ENCODE measurements around the gene FAM162B.

Gene FAM162B

GRCh38 chr6:116772450-116772849 lies 6.9 kb upstream of the FAM162B start:
- TF ChIP-seq PAX5 (IDR thresholded peaks at IDR 0.05; ENCODE audit: insufficient read depth, low read length, severe bottlenecking) (no peak), POLR2AphosphoS5 (IDR thresholded peaks at IDR 0.05; ENCODE audit: low read depth, low read length) (no peak), SPI1 (IDR thresholded peaks at IDR 0.05; ENCODE audit: low read depth, low read length) (no peak), POLR2A (IDR thresholded peaks at IDR 0.05; ENCODE audit: low read depth, low read length) (no peak), POU2F2 (IDR thresholded peaks at IDR 0.05; ENCODE audit: low read depth, low read length) (no peak), TAF1 (IDR thresholded peaks at IDR 0.05; ENCODE audit: low read depth, low read length) (no peak)
- no peak for DNase-seq (ENCODE audit: insufficient read length, low spot score)
- FAIRE-seq = no peak

- FAIRE-seq = no peak
- DNase-seq (ENCODE audit: insufficient read length, low spot score) = no peak
- no peak for TF ChIP-seq SPI1 (IDR thresholded peaks at IDR 0.05; ENCODE audit: low read depth, low read length)
- no peak for TF ChIP-seq POLR2A (IDR thresholded peaks at IDR 0.05; ENCODE audit: low read depth, low read length)
- no peak for TF ChIP-seq PAX5 (IDR thresholded peaks at IDR 0.05; ENCODE audit: insufficient read depth, low read length, severe bottlenecking)
- TF ChIP-seq POU2F2 (IDR thresholded peaks at IDR 0.05; ENCODE audit: low read depth, low read length) = no peak
- no peak for TF ChIP-seq TAF1 (IDR thresholded peaks at IDR 0.05; ENCODE audit: low read depth, low read length)
- no peak for TF ChIP-seq POLR2AphosphoS5 (IDR thresholded peaks at IDR 0.05; ENCODE audit: low read depth, low read length)
Observed at GRCh38 chr6:116767715-116768114, 2.2 kb upstream of the FAM162B start.

GRCh38 chr6:116766506-116767176 lies 1.1 kb upstream of the FAM162B start:
- TF ChIP-seq POLR2A (IDR thresholded peaks at IDR 0.05; ENCODE audit: low read depth, low read length) = no peak
- TF ChIP-seq SPI1 (IDR thresholded peaks at IDR 0.05; ENCODE audit: low read depth, low read length) = no peak
- TF ChIP-seq POLR2AphosphoS5 (IDR thresholded peaks at IDR 0.05; ENCODE audit: low read depth, low read length) = no peak
- no peak for TF ChIP-seq TAF1 (IDR thresholded peaks at IDR 0.05; ENCODE audit: low read depth, low read length)
- TF ChIP-seq POU2F2 (IDR thresholded peaks at IDR 0.05; ENCODE audit: low read depth, low read length) = no peak
- no peak for TF ChIP-seq PAX5 (IDR thresholded peaks at IDR 0.05; ENCODE audit: insufficient read depth, low read length, severe bottlenecking)
- FAIRE-seq (no peak), DNase-seq (ENCODE audit: insufficient read length, low spot score) (no peak)

- FAIRE-seq (no peak), DNase-seq (ENCODE audit: insufficient read length, low spot score) (no peak)
- TF ChIP-seq POU2F2 (IDR thresholded peaks at IDR 0.05; ENCODE audit: low read depth, low read length) (no peak), PAX5 (IDR thresholded peaks at IDR 0.05; ENCODE audit: insufficient read depth, low read length, severe bottlenecking) (no peak), SPI1 (IDR thresholded peaks at IDR 0.05; ENCODE audit: low read depth, low read length) (no peak), POLR2AphosphoS5 (IDR thresholded peaks at IDR 0.05; ENCODE audit: low read depth, low read length) (no peak), TAF1 (IDR thresholded peaks at IDR 0.05; ENCODE audit: low read depth, low read length) (no peak), POLR2A (IDR thresholded peaks at IDR 0.05; ENCODE audit: low read depth, low read length) (no peak)
Observed at GRCh38 chr6:116764629-116764960, 924 bp downstream of the FAM162B start.

- TF ChIP-seq PAX5 (IDR thresholded peaks at IDR 0.05; ENCODE audit: insufficient read depth, low read length, severe bottlenecking) = no peak
- TF ChIP-seq SPI1 (IDR thresholded peaks at IDR 0.05; ENCODE audit: low read depth, low read length) = no peak
- no peak for TF ChIP-seq POLR2AphosphoS5 (IDR thresholded peaks at IDR 0.05; ENCODE audit: low read depth, low read length)
- TF ChIP-seq TAF1 (IDR thresholded peaks at IDR 0.05; ENCODE audit: low read depth, low read length) = no peak
- TF ChIP-seq POLR2A (IDR thresholded peaks at IDR 0.05; ENCODE audit: low read depth, low read length) = no peak
- FAIRE-seq (no peak), DNase-seq (ENCODE audit: insufficient read length, low spot score) (no peak)
Observed at GRCh38 chr6:116763906-116764628, 1.5 kb downstream of the FAM162B start.

GRCh38 chr6:116763048-116763447 lies 2.5 kb downstream of the FAM162B start:
- TF ChIP-seq POLR2AphosphoS5 (IDR thresholded peaks at IDR 0.05; ENCODE audit: low read depth, low read length) (no peak), POLR2A (IDR thresholded peaks at IDR 0.05; ENCODE audit: low read depth, low read length) (no peak), POU2F2 (IDR thresholded peaks at IDR 0.05; ENCODE audit: low read depth, low read length) (no peak), SPI1 (IDR thresholded peaks at IDR 0.05; ENCODE audit: low read depth, low read length) (no peak), PAX5 (IDR thresholded peaks at IDR 0.05; ENCODE audit: insufficient read depth, low read length, severe bottlenecking) (no peak), TAF1 (IDR thresholded peaks at IDR 0.05; ENCODE audit: low read depth, low read length) (no peak)
- DNase-seq (ENCODE audit: insufficient read length, low spot score) (no peak), FAIRE-seq (no peak)

- no peak for TF ChIP-seq POLR2A (IDR thresholded peaks at IDR 0.05; ENCODE audit: low read depth, low read length)
- no peak for TF ChIP-seq POU2F2 (IDR thresholded peaks at IDR 0.05; ENCODE audit: low read depth, low read length)
- TF ChIP-seq TAF1 (IDR thresholded peaks at IDR 0.05; ENCODE audit: low read depth, low read length) = no peak
- no peak for TF ChIP-seq PAX5 (IDR thresholded peaks at IDR 0.05; ENCODE audit: insufficient read depth, low read length, severe bottlenecking)
- TF ChIP-seq SPI1 (IDR thresholded peaks at IDR 0.05; ENCODE audit: low read depth, low read length) = no peak
- no peak for TF ChIP-seq POLR2AphosphoS5 (IDR thresholded peaks at IDR 0.05; ENCODE audit: low read depth, low read length)
- DNase-seq (ENCODE audit: insufficient read length, low spot score) (no peak), FAIRE-seq (no peak)
Observed at GRCh38 chr6:116762235-116762634, 3.3 kb downstream of the FAM162B start.

GRCh38 chr6:116761779-116762178 lies 3.7 kb downstream of the FAM162B start:
- TF ChIP-seq POLR2A (IDR thresholded peaks at IDR 0.05; ENCODE audit: low read depth, low read length) (no peak), PAX5 (IDR thresholded peaks at IDR 0.05; ENCODE audit: insufficient read depth, low read length, severe bottlenecking) (no peak), POU2F2 (IDR thresholded peaks at IDR 0.05; ENCODE audit: low read depth, low read length) (no peak)
- DNase-seq (ENCODE audit: insufficient read length, low spot score) = no peak
- FAIRE-seq = no peak

- FAIRE-seq (no peak), DNase-seq (ENCODE audit: insufficient read length, low spot score) (no peak)
- TF ChIP-seq PAX5 (IDR thresholded peaks at IDR 0.05; ENCODE audit: insufficient read depth, low read length, severe bottlenecking) (no peak), POU2F2 (IDR thresholded peaks at IDR 0.05; ENCODE audit: low read depth, low read length) (no peak), POLR2AphosphoS5 (IDR thresholded peaks at IDR 0.05; ENCODE audit: low read depth, low read length) (no peak), TAF1 (IDR thresholded peaks at IDR 0.05; ENCODE audit: low read depth, low read length) (no peak), POLR2A (IDR thresholded peaks at IDR 0.05; ENCODE audit: low read depth, low read length) (no peak), SPI1 (IDR thresholded peaks at IDR 0.05; ENCODE audit: low read depth, low read length) (no peak)
Observed at GRCh38 chr6:116745176-116745575, 20.3 kb downstream of the FAM162B start.
